ENCODE measurements around the gene EXOC3L1. TPM values are rescaled to one million over a fixed set of nuclear protein-coding genes. Genes with fewer than 3 reads are reported as not detected.
A peak's percentile ranks its signal among the peaks of the same experiment; 100 is the strongest.

The EXOC3L1 gene
- total RNA-seq, 2 donors from 2014 or later, result 1.8 to 2.0 TPM

DNA sequence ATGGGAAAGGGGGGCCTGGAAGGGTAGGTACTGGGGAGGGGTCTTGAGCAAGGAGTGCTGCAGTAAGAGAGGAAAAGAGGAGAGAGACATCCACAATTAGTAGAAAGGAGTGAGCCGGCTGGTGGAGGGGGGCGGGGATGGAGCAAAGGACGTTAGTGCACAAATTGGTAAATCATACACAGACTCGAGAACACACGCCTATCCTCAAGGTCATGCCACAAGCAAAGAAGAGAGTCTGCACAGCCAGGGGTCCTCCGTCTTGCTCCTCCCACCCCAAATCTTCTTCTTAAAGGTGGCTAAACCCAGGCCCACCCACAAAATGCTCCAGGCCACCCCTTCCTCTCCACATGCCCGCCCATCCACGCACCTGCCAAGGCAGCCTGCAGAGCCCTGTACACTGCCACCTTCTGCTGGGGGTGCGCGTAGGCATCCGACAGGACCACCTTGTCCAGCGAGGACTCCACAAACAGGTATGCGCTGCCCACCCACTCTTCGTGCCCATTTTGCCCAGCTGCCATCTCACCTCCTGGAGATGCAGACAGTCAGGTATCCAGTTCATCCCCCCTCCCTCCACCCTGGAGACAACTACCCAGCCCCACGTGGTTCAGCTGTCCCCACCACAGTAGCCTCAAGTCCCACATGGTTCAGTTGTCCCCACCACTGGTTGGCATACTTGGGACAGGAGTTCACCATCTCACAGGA, 33.6 kb downstream of the EXOC3L1 start:
- H3K36me3 ChIP-seq (replicated peaks in 1 of 2; ENCODE audit: insufficient read depth in 1 of 2, low read depth in 2 of 2), result no peaks in the 10 kb centered on the region
- TF ChIP-seq, protein P1, sequence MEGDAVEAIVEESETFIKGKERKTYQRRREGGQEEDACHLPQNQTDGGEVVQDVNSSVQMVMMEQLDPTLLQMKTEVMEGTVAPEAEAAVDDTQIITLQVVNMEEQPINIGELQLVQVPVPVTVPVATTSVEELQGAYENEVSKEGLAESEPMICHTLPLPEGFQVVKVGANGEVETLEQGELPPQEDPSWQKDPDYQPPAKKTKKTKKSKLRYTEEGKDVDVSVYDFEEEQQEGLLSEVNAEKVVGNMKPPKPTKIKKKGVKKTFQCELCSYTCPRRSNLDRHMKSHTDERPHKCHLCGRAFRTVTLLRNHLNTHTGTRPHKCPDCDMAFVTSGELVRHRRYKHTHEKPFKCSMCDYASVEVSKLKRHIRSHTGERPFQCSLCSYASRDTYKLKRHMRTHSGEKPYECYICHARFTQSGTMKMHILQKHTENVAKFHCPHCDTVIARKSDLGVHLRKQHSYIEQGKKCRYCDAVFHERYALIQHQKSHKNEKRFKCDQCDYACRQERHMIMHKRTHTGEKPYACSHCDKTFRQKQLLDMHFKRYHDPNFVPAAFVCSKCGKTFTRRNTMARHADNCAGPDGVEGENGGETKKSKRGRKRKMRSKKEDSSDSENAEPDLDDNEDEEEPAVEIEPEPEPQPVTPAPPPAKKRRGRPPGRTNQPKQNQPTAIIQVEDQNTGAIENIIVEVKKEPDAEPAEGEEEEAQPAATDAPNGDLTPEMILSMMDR (IDR thresholded peaks at IDR 0.05), result no peak
- TF ChIP-seq POLR2A (IDR thresholded peaks at IDR 0.05), result no peak
- DNase-seq (no peak), ATAC-seq (no peak)
- WGBS, 2 donors, result 54 to 64% methylated on average over 14 to 15 of the region's 15 CpGs
- no peaks in the 10 kb centered on the region for H3K9me3 ChIP-seq
- intact Hi-C loops (cut with DNase I), result no loop called here
- no peak overlapping the region for H3K27ac ChIP-seq
- no peaks in the 10 kb centered on the region for H3K27me3 ChIP-seq
- peaks cover 37% of the 10 kb centered on the region for H3K4me1 ChIP-seq
- H3K4me3 ChIP-seq, result no peak overlapping the region

DNA sequence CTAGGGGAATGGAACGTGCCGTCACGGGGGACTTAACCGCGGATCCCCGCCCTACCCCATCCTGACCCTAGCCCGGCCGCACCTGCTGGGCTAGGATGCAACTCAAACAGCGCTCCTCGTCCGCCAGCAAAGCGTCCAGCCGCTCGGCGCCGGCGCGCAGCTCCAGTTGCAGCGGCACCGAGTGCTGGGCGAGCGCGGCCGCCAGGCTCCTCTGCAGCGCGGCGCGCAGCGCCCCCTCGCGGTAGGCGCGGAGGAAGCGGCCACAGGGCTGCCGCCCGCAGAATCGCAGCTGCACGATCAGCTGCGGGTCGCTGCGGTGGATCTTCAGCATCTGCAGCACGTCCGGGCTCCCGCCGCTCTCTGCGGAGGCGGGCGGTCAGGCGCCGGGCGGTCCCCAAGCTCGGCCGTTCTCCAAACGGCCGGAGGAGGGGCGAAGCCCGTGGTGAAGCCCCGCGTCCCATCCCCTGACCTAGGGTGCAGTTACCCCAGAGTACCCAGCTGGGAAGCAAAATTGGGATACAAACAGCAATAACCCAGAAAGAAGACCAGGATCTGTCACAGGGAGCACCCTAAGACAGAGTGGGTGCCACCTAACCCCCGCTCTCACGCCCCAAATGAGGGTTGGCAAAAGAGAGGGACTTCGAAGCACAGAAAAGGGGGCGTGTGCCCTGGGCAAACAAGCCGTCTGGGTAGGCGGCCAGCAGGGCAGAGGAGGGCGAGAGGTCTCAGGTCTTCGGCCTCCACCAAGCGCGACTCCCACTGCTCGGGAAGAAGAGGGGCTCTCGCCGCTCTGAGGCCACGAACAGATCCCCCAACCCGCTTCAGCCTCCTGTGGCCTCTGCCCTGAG, 34.4 kb downstream of the EXOC3L1 start:
- H3K4me3 ChIP-seq, result no peak overlapping the region
- DNase-seq, result peak; percentile 73 to 82 (median 78)
- no peak overlapping the region for H3K27ac ChIP-seq
- WGBS, 2 donors, result 16 to 32% methylated on average over 23 to 49 of the region's 74 CpGs
- intact Hi-C loops (cut with DNase I), result no loop called here
- peak; percentile 65 for ATAC-seq
- no peaks in the 10 kb centered on the region for H3K9me3 ChIP-seq
- H3K36me3 ChIP-seq (replicated peaks in 1 of 2; ENCODE audit: insufficient read depth in 1 of 2, low read depth in 2 of 2), result no peaks in the 10 kb centered on the region
- no peaks in the 10 kb centered on the region for H3K27me3 ChIP-seq
- no peak for TF ChIP-seq POLR2A (IDR thresholded peaks at IDR 0.05)
- TF ChIP-seq, protein P1 (IDR thresholded peaks at IDR 0.05), result peak; percentile 64 to 100 (median 97)
- peaks cover 40% of the 10 kb centered on the region for H3K4me1 ChIP-seq

DNA sequence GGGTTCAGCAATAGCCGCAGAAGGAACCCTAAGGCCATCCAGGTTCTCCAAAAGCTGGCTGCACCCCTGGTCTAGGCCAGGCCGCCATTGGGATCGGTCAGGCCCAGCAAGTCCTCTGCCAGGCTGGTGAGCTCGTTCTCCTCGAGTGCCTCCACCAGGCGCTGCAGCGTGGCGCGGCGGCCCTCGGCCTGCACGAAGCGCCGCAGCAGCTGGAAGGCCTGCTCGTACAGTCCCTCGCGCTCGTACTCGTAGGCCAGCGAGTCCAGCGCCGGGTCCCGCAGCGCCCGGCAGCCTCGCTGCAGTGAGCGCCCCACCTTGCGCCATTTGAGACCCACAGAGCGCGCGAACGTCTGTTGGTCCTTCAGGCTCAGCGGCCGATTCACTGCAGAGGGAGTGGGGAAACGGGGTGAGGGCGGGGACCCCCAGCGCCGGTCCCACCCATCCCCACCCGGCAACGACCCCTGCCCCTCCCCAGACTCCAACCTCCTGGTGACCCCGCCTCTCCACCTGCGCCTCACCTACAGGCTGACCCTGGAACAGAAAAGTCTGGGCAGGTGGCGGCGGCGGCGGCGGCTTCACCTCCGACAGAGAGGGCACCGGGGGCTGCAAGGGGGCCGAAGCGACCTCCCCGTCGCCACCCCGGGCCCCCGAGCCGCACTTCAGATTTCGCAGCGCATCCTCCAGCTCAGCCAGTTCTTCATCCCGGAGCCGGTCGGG, 35.2 kb downstream of the EXOC3L1 start:
- ATAC-seq, result no peak
- H3K27me3 ChIP-seq, result no peaks in the 10 kb centered on the region
- intact Hi-C loops (cut with DNase I), result loop anchor here (5.0 kb wide), 2 partner anchors 137 to 177 kb away; no protein-coding TSS in a partner anchor
- no peak for DNase-seq
- no peaks in the 10 kb centered on the region for H3K36me3 ChIP-seq (replicated peaks in 1 of 2; ENCODE audit: insufficient read depth in 1 of 2, low read depth in 2 of 2)
- peaks cover 48% of the 10 kb centered on the region for H3K4me1 ChIP-seq
- WGBS, 2 donors, result 39 to 100% methylated on average over 1 to 56 of the region's 61 CpGs
- no peak overlapping the region for H3K27ac ChIP-seq
- H3K9me3 ChIP-seq, result no peaks in the 10 kb centered on the region
- TF ChIP-seq POLR2A (IDR thresholded peaks at IDR 0.05), result no peak
- TF ChIP-seq, protein P1 (IDR thresholded peaks at IDR 0.05), result no peak
- no peak overlapping the region for H3K4me3 ChIP-seq

DNA sequence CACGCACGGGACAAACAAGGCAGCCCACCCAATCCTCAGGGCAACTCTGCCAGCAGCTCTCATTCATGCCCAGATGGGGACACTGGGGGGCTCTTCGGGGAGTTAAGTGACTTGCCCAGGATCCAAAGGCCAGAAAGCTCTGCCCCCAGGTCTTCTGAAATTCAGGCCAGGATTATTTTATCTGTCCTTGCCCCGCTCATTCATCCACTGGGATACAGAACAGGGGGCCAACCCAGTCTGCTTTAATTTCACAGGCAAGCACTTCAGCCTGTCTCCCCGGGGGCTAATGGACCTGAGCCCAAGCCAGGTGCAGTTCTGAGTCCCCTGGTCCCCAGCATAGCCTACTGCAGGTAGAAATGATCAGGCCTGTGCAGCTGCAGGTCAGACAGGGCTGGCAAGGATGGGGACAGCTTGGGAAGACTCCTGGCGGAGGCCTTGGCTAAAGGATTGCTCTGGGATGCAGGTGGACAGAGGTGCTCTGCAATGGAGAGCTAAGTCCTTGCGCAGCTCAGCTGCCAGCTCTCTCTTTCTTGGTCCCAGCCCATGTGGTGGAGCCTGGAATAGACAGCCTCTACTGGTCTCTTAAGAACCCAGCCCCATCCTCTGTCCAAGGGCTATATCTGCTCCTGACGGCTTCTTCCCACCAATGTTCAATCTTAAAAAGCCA, 38.4 kb downstream of the EXOC3L1 start:
- intact Hi-C loops (cut with DNase I), result loop anchor here (5.0 kb wide), 2 partner anchors 134 to 174 kb away; no protein-coding TSS in a partner anchor
- Histone ChIP-seq H3K36me3 (replicated peaks in 1 of 2; ENCODE audit: insufficient read depth in 1 of 2, low read depth in 2 of 2) (peaks cover 0 to 4% of the 10 kb centered on the region in 2 donors), H3K9me3 (no peaks in the 10 kb centered on the region), H3K4me3 (no peak overlapping the region), H3K4me1 (peaks cover 36% of the 10 kb centered on the region), H3K27ac (peak overlapping the region in 1 of 4 donors; percentile 51), H3K27me3 (no peaks in the 10 kb centered on the region)
- 36 to 38% methylated on average over 6 to 8 of the region's 8 CpGs for WGBS, 2 donors
- ATAC-seq, result no peak
- no peak for DNase-seq
- no peak for TF ChIP-seq POLR2A (IDR thresholded peaks at IDR 0.05)
- TF ChIP-seq, protein P1 (IDR thresholded peaks at IDR 0.05), result no peak
